ACC112 (cell line): ENCODE measurements around the gene RELN.

Experiments used
- H2AFZ ChIP-seq: fragments of 200-600 bp; sonication (generic); one replicate; pipeline ENCODE4 v1.6.0; 2017; ENCODE audit warnings: antibody characterized with exemption, low read length; ENCODE audit not compliant: unreplicated experiment
- H3K27ac ChIP-seq: fragments of 200-600 bp; sonication (generic); 2 replicates; pipeline ENCODE4 v1.5.1; 2014; ENCODE audit warnings: low read depth, mild to moderate bottlenecking, antibody characterized with exemption, low read length, moderate library complexity
- H3K27me3 ChIP-seq: fragments of 200-600 bp; sonication (generic); 2 replicates; pipeline ENCODE4 v1.6.1; 2014; ENCODE audit warnings: mild to moderate bottlenecking, antibody characterized with exemption, low read length, moderate library complexity, mixed read lengths; ENCODE audit not compliant: insufficient read depth
- H3K36me3 ChIP-seq: fragments of 200-600 bp; sonication (generic); 2 replicates; pipeline ENCODE4 v1.6.1; 2016; ENCODE audit warnings: mild to moderate bottlenecking, antibody characterized with exemption, low read length, moderate library complexity, mixed read lengths; ENCODE audit not compliant: insufficient read depth
- H3K4me1 ChIP-seq: fragments of 200-600 bp; sonication (generic); one replicate; pipeline ENCODE4 v1.6.1; 2016; ENCODE audit warnings: low read length, mixed read lengths; ENCODE audit not compliant: insufficient read depth, unreplicated experiment, control insufficient read depth
- H3K4me3 ChIP-seq: fragments of 200-600 bp; sonication (generic); 2 replicates; pipeline ENCODE4 v1.5.1; 2014; ENCODE audit warnings: mild to moderate bottlenecking, low read depth, low read length
- H3K79me2 ChIP-seq: fragments of 200-600 bp; sonication (generic); one replicate; pipeline ENCODE4 v1.6.0; 2016; ENCODE audit warnings: low read length; ENCODE audit not compliant: control insufficient read depth, unreplicated experiment, insufficient read depth

Gene RELN

DNA sequence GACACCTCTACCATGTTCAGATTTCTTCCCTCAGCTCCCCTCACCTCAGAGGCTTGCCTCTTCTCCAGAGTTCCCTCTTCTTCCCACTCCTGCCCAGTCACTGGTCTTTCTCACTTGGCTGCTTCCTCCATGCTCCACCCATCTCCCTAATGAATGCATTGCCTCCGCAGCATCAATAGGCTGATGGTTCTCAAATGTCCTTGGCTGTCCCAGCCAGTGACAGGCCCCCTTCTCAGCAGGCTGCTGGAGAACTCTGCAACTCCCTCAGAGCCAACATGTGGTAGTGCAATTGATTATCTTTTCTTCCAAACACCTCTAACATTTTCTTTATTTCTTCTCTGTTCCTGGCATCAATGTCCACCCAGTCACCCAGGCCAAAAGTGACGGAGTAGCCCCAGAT lies 218.2 kb downstream of the RELN start:
- no peaks in the 10 kb centered on the region for H3K27me3 ChIP-seq
- H3K79me2 ChIP-seq, result no peaks in the 10 kb centered on the region
- H3K4me1 ChIP-seq, result no peaks in the 10 kb centered on the region
- H2AFZ ChIP-seq, result no peak overlapping the region
- H3K27ac ChIP-seq, result no peak overlapping the region
- H3K36me3 ChIP-seq, result no peaks in the 10 kb centered on the region
- H3K4me3 ChIP-seq, result no peak overlapping the region

DNA sequence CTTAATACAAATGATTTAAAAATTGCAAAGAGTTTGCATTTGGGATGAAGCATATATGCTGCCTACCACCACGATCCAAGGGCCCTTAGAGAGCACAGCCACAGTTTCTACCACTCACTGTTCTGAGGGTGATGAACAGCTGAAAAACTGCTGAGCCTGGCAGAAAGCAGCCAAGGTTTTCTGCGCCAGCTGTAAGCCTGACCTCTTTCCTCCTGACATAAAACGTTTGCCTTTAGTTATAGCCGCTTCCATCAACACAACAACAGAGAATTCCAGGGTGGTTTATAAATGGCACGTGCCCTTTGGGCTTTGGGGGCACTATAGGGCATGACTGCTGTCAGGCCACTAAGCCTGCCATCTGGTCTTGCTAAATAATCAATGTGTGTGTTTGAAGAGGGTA lies 222.8 kb downstream of the RELN start:
- Histone ChIP-seq H3K79me2 (no peaks in the 10 kb centered on the region), H3K36me3 (no peaks in the 10 kb centered on the region), H3K27me3 (no peaks in the 10 kb centered on the region), H2AFZ (no peak overlapping the region), H3K27ac (no peak overlapping the region), H3K4me3 (no peak overlapping the region), H3K4me1 (no peaks in the 10 kb centered on the region)

DNA sequence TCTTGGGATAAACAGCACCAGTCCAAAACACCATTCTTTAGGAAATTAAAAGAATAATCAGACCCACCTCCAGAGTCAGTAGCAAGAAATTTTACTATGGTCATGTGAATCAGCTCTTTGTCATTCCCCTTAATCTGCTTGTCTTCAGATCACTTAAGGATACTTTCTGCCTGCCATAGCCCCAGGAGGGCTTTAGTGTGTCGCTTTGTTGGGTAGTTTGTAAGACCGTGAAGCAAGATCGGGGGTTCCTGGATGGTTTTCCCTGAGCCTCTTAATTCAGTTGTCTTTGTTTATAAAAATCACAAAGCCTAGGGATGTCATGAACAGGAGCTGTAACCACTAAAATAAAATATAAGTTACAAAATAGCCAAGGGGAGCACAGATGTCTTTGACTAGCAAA lies 223.6 kb downstream of the RELN start:
- Histone ChIP-seq H3K79me2 (no peaks in the 10 kb centered on the region), H3K27ac (no peak overlapping the region), H3K4me1 (no peaks in the 10 kb centered on the region), H2AFZ (no peak overlapping the region), H3K4me3 (no peak overlapping the region), H3K36me3 (no peaks in the 10 kb centered on the region), H3K27me3 (no peaks in the 10 kb centered on the region)

DNA sequence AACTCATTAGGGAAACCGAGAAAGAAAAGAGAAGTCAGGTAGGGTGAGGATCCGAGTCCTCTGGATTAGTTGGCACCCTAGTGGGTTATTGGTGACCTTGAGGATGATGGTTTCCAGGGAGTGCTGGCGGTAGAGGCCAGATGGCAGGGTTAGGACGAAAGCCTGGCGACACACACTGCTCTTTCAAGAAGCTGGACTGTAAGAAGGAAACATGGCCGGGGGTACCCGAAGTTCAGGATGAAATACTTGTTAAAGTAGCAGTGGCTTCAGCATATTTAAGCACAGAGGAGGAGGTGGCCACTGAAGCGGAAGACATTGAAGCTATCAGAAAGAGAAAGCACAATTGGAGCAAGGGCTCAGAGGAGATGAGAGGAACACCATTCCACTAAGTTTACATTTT lies 224.6 kb downstream of the RELN start:
- no peak overlapping the region for H3K4me3 ChIP-seq
- H3K4me1 ChIP-seq, result no peaks in the 10 kb centered on the region
- H3K27ac ChIP-seq, result no peak overlapping the region
- no peaks in the 10 kb centered on the region for H3K27me3 ChIP-seq
- H3K36me3 ChIP-seq, result no peaks in the 10 kb centered on the region
- no peak overlapping the region for H2AFZ ChIP-seq
- no peaks in the 10 kb centered on the region for H3K79me2 ChIP-seq

DNA sequence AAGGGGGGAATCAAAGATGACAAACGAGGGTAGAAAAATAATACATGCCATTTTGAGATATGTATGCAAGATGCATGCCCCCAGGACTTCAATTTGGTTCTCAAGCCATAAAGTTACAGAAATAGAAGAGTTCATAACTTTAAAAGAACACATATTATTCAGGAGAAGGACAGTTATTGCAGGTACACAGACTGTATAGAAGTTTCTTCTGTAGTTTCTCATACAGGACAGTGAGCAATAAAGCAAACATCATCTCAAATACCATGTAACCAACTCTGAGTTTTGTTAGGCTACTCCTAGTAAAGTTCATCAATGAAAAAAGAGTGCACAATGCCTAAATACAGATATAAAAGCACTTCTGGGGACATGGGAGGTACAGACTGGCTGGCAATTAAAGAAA lies 226.6 kb downstream of the RELN start:
- H3K4me1 ChIP-seq, result no peaks in the 10 kb centered on the region
- H3K36me3 ChIP-seq, result no peaks in the 10 kb centered on the region
- H3K4me3 ChIP-seq, result no peak overlapping the region
- no peaks in the 10 kb centered on the region for H3K79me2 ChIP-seq
- H3K27me3 ChIP-seq, result no peaks in the 10 kb centered on the region
- H2AFZ ChIP-seq, result no peak overlapping the region
- no peak overlapping the region for H3K27ac ChIP-seq

DNA sequence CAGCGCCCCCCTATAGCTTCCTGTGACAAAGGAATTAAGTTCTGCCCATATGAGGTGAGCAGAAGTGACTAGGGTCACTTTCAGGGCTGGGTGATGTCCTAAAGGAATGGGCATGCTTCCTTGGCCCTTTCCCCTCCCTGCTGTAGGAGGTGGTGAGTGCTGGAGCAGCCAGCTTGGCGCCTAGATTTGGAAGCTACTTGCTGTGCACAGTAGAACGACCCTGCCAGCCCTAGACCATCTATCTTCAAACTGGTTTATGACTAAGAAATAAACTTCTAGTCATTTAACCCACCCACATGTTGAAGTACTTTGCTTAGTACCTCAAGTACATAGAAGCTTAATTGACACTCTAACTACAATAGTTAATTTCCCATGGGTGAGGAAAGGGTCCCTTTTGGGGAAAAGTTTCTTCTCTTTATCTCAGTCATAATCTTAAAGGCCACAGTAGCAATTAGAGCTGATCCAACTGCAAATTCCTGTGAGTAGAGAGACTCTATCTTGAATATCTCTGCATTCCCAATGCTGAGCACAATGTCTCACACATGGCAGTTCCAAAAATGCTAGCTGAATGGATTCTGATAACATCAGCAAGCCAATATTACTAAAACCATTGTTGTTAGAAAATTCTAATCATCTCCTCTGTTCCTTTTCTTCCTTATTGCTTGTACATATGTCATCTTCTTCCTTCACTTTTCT lies 227.2 kb downstream of the RELN start:
- Histone ChIP-seq H2AFZ (no peak overlapping the region), H3K36me3 (no peaks in the 10 kb centered on the region), H3K4me3 (no peak overlapping the region), H3K27ac (no peak overlapping the region), H3K27me3 (no peaks in the 10 kb centered on the region), H3K4me1 (no peaks in the 10 kb centered on the region), H3K79me2 (no peaks in the 10 kb centered on the region)

DNA sequence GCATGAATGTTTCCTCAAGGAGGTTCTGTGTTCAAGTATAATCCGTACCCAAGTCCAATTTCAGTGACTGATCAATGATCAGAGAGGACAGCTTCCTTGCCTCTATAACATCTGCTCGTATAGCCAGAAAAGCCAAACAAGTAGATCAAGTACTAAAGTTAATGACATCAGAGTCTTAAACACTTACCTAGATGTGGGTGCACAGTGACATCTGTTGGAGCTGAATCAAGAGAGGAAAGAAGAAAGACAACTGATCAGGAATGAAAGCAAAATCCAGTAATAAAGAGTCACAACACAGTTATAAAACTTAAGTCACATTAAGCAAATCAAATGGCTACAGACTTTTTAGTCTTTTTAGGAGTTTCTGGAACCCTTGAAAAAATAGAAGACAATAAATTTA lies 236.5 kb downstream of the RELN start:
- H2AFZ ChIP-seq, result no peak overlapping the region
- no peak overlapping the region for H3K4me3 ChIP-seq
- H3K27me3 ChIP-seq, result no peaks in the 10 kb centered on the region
- no peaks in the 10 kb centered on the region for H3K4me1 ChIP-seq
- H3K36me3 ChIP-seq, result no peaks in the 10 kb centered on the region
- no peak overlapping the region for H3K27ac ChIP-seq
- H3K79me2 ChIP-seq, result no peaks in the 10 kb centered on the region

DNA sequence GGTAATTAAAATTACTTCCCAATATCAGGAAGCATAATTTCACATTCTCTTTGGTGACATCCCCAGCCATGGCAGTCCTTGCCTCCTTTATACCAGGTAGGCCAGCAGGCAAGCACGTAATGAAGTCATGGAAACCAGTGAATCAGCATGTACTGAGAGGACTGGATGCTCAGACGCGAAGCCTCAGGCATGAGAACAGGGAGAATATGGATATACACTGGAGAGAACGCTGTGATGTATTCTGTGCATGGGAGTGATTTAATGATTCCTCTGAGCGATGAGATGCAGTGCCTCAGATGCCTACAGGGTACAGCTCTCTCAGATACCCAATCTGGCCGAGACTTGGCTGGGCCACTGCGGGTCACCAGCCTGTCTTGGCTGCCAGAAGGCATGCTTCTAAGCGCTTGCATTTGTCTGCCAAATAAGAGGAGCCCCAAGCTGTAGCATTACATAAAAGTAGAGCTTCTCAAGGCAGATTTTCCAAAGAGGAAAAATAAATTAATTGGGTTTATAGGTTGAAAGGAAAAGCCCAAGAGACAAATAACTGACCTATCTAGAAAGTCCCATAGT lies 238.1 kb downstream of the RELN start:
- no peak overlapping the region for H3K4me3 ChIP-seq
- H3K4me1 ChIP-seq, result no peaks in the 10 kb centered on the region
- H3K36me3 ChIP-seq, result no peaks in the 10 kb centered on the region
- no peaks in the 10 kb centered on the region for H3K27me3 ChIP-seq
- H3K79me2 ChIP-seq, result no peaks in the 10 kb centered on the region
- H2AFZ ChIP-seq, result no peak overlapping the region
- no peak overlapping the region for H3K27ac ChIP-seq

DNA sequence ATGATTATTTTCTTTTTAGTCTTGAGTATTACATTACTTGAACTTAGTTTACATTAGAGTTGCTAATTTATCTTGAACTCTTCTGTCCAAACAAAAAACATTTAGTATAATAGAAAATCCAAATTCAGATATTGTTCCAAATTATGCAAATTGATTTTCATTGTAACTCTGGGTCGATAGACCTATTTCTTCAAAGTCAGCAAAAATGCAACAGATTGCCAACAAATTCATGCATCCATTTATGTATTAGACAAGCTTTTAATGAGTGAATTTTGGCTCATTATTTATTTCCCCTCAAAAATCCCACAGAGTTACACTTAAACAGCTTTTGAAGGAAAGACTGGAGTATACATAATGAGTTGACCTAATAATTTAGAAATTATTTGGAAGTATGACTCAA lies 240.8 kb downstream of the RELN start:
- Histone ChIP-seq H3K4me3 (no peak overlapping the region), H3K27me3 (no peaks in the 10 kb centered on the region), H3K4me1 (no peaks in the 10 kb centered on the region), H2AFZ (no peak overlapping the region), H3K27ac (no peak overlapping the region), H3K79me2 (no peaks in the 10 kb centered on the region), H3K36me3 (no peaks in the 10 kb centered on the region)

DNA sequence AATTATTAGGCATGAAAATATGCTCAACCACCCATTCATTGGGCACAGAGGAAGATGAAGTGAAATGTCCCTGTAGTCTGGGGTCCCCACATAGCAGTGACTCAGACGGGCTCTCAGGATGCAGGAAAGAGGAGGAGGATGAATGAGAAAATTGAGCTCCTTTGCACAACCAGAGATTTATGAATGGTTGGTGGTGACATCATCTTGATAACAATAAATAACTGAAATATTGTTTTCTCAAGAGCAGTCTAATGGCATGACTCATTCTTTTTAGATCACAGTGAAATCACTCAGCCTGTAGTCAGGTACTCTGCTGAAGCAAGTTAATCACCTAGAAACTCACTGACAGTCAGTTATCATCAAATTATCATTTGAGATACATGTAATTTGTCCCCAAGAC lies 254.1 kb downstream of the RELN start:
- no peak overlapping the region for H2AFZ ChIP-seq
- H3K4me1 ChIP-seq, result peaks cover 21% of the 10 kb centered on the region
- no peak overlapping the region for H3K27ac ChIP-seq
- no peaks in the 10 kb centered on the region for H3K36me3 ChIP-seq
- H3K27me3 ChIP-seq, result no peaks in the 10 kb centered on the region
- no peaks in the 10 kb centered on the region for H3K79me2 ChIP-seq
- H3K4me3 ChIP-seq, result no peak overlapping the region

DNA sequence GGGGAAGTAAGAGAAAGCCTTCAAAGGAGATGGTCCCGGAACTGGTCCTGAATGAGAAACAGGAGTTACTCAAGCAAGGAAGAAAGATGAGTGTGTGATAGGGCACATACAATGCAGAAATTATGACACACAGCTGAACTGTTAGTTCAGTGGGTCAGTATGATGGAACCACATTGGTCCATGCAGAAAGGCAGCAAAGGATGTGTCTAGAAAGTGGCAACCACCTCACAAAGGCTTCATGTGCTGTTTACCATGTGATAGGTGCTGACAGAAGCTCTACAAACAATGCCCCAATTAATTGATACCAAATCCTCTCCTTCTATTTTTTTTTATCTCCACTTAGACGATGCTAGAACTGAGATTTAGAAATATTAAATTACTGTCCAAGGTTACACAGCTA lies 258.3 kb downstream of the RELN start:
- Histone ChIP-seq H3K27me3 (no peaks in the 10 kb centered on the region), H2AFZ (no peak overlapping the region), H3K4me3 (no peak overlapping the region), H3K36me3 (no peaks in the 10 kb centered on the region), H3K4me1 (peaks cover 21% of the 10 kb centered on the region), H3K79me2 (no peaks in the 10 kb centered on the region), H3K27ac (no peak overlapping the region)
